Stimulated activated naive CD4-positive, alpha-beta T cell (primary cell): ENCODE measurements around the gene ZNF783.
"Not testable (repeated sequence)": the region's sequence is repeated elsewhere in the genome, so short reads cannot be mapped to it uniquely, and the experiment has no call there.

Experiments
- DNase-seq, 6 experiments: peaks; one replicate each; lab custom pipeline; 2025; lab: John Stamatoyannopoulos, UW

ZNF783 gene

GRCh38 chr7:149330914-149331567, 69.0 kb downstream of the ZNF783 start:
- DNase-seq: no peak

GRCh38 chr7:149332602-149333320, 70.8 kb downstream of the ZNF783 start:
- DNase-seq: not testable (repeated sequence)

- DNase-seq: no peak
Measured at GRCh38 chr7:149333321-149333717, 71.3 kb downstream of the ZNF783 start.

- DNase-seq: no peak
Measured at GRCh38 chr7:149334219-149334618, 72.2 kb downstream of the ZNF783 start.
